HCT116 (cell line): ENCODE measurements around the gene AKAP13. TPM values are rescaled to one million over a fixed set of nuclear protein-coding genes. Genes with fewer than 3 reads are reported as not detected.

Experiments
- ATAC-seq: fragments of 200-7000 bp; cut with Tn5 transposase; 2 replicates; pipeline ENCODE4 v1.9.1; 2020; ENCODE audit warnings: mild to moderate bottlenecking, moderate library complexity
- BruUV-seq: library from RNA; stranded (reverse); fragments of 400-500 nt; replicated peaks from 2 replicates; lab custom pipeline; 2021; lab: Mats Ljungman, UMichigan
- CTCF ChIA-PET: fragments of 300-600 bp; sonication (Branson Sonifier 250); formaldehyde crosslinking; loops from one replicate; lab custom pipeline; 2021; ENCODE audit warnings: antibody characterized with exemption; lab: Charles Lee
- POLR2A ChIA-PET: fragments of 300-600, 350-600 bp; sonication (Branson Sonifier 250); formaldehyde crosslinking; loops from one replicate; lab custom pipeline; 2021; ENCODE audit warnings: antibody characterized with exemption; lab: Charles Lee
- RAD21 ChIA-PET, 2 experiments: fragments of 300-600 bp; sonication (Branson Sonifier 250); formaldehyde crosslinking; loops; one replicate each; lab custom pipeline; 2023; ENCODE audit warnings: low total read pairs in 2 of 2; ENCODE audit not compliant: uncharacterized antibody in 2 of 2, unreplicated experiment in 2 of 2, low non-redundant PET in 1 of 2; lab: Charles Lee
- DNase-seq: peaks from one replicate; pipeline ENCODE4 v3.0.0-alpha.2; 2010; ENCODE audit warnings: low read depth, low spot score
- H2AFZ ChIP-seq: fragments of 200-600 bp; shearing (Covaris generic), sonication (generic); 2 replicates; pipeline ENCODE4 v1.6.1; 2017; ENCODE audit warnings: low read depth, mixed run types, mixed read lengths, antibody characterized with exemption, low read length; ENCODE audit not compliant: poor library complexity, severe bottlenecking
- H3K27ac ChIP-seq: 2 replicates; pipeline ENCODE4 v1.5.1; 2012; ENCODE audit warnings: low read depth, low read length
- H3K27me3 ChIP-seq: fragments of 200-600 bp; sonication (generic); 2 replicates; pipeline ENCODE4 v1.6.1; 2016; ENCODE audit warnings: mixed run types, low read length, mixed read lengths; ENCODE audit not compliant: insufficient read depth
- H3K36me3 ChIP-seq, 2 experiments: fragments of 200-500 bp in 1 of 2; fragments of 200-600 bp in 1 of 2; sonication (Bioruptor generic) in 1 of 2; sonication (generic) in 1 of 2; 2 replicates each; pipeline versions ENCODE4 v1.5.1 to v1.6.1; 2014 to 2016; ENCODE audit warnings: low read length in 2 of 2, inconsistent platforms in 1 of 2, mixed read lengths in 1 of 2, mixed run types in 1 of 2; ENCODE audit not compliant: insufficient read depth in 2 of 2, control insufficient read depth in 1 of 2
- H3K4me1 ChIP-seq, 2 experiments: fragments of 200-600 bp in 1 of 2; sonication (generic) in 1 of 2; 2 replicates each; pipeline versions ENCODE4 v1.5.1 to v1.6.1; 2012 to 2017; ENCODE audit warnings: low read length in 2 of 2, inconsistent platforms in 1 of 2, mild to moderate bottlenecking in 1 of 2, mixed read lengths in 1 of 2, mixed run types in 1 of 2, moderate library complexity in 1 of 2; ENCODE audit not compliant: insufficient read depth in 2 of 2, control insufficient read depth in 1 of 2
- H3K4me2 ChIP-seq: fragments of 200-600 bp; sonication (generic); 2 replicates; pipeline ENCODE4 v1.6.1; 2017; ENCODE audit warnings: mixed run types, low read length, mixed read lengths
- H3K4me3 ChIP-seq, 2 experiments: fragments of 200-600 bp in 1 of 2; sonication (generic) in 1 of 2; replicated peaks in 1 of 2; 2 replicates each; pipeline ENCODE4 v1.5.1; 2011 to 2016; ENCODE audit warnings: low read length in 2 of 2, control low read depth in 1 of 2, low read depth in 1 of 2, mild to moderate bottlenecking in 1 of 2, mixed read lengths in 1 of 2, mixed run types in 1 of 2
- H3K79me2 ChIP-seq: fragments of 200-600 bp; sonication (generic); 2 replicates; pipeline ENCODE4 v1.6.1; 2017; ENCODE audit warnings: mild to moderate bottlenecking, mixed run types, low read length, moderate library complexity, mixed read lengths; ENCODE audit not compliant: insufficient read depth
- H3K9ac ChIP-seq: fragments of 200-600 bp; sonication (generic); 2 replicates; pipeline ENCODE4 v1.6.1; 2016; ENCODE audit warnings: low read length, mixed read lengths
- H3K9me2 ChIP-seq: fragments of 200-600 bp; sonication (generic), shearing (Covaris generic); 2 replicates; pipeline ENCODE4 v1.6.1; 2017; ENCODE audit warnings: mixed run types, mild to moderate bottlenecking, moderate library complexity; ENCODE audit not compliant: insufficient read depth
- H3K9me3 ChIP-seq, 2 experiments: fragments of 200-500 bp in 1 of 2; fragments of 200-600 bp in 1 of 2; sonication (Bioruptor generic) in 1 of 2; sonication (generic) in 1 of 2; 2 replicates each; pipeline ENCODE4 v1.6.1; 2014 to 2017; ENCODE audit warnings: low read length in 2 of 2, mixed read lengths in 2 of 2, inconsistent platforms in 1 of 2, low read depth in 1 of 2, mild to moderate bottlenecking in 1 of 2, mixed run types in 1 of 2, moderate library complexity in 1 of 2; ENCODE audit not compliant: control insufficient read depth in 1 of 2, insufficient read depth in 1 of 2
- H4K20me1 ChIP-seq: fragments of 200-600 bp; sonication (generic), shearing (Covaris generic); 2 replicates; pipeline ENCODE4 v1.6.1; 2017; ENCODE audit warnings: mixed run types, mild to moderate bottlenecking, moderate library complexity; ENCODE audit not compliant: insufficient read depth
- CBX3 ChIP-seq: IDR thresholded peaks from 2 replicates; pipeline ENCODE4 v1.6.1; 2012; ENCODE audit warnings: low read depth
- CEBPB ChIP-seq: IDR thresholded peaks from 2 replicates; pipeline ENCODE4 v1.6.1; 2012; ENCODE audit warnings: low read depth
- EZH2phosphoT487 ChIP-seq: fragments of 200-600 bp; IDR thresholded peaks from 2 replicates; pipeline ENCODE4 v1.6.1; 2018; ENCODE audit warnings: antibody characterized with exemption, borderline replicate concordance
- FOSL1 ChIP-seq: IDR thresholded peaks from 2 replicates; pipeline ENCODE4 v1.6.1; 2012; ENCODE audit warnings: low read depth
- JUND ChIP-seq: IDR thresholded peaks from 2 replicates; pipeline ENCODE4 v1.6.1; 2012
- POLR2A ChIP-seq: IDR thresholded peaks from 2 replicates; pipeline ENCODE4 v1.7.0; 2011; ENCODE audit warnings: borderline replicate concordance; ENCODE audit not compliant: insufficient read depth, insufficient read length; ENCODE audit errors: extremely low read depth
- SIN3A ChIP-seq: IDR thresholded peaks from 2 replicates; pipeline ENCODE4 v1.6.1; 2012; ENCODE audit warnings: low read depth
- SP1 ChIP-seq: IDR thresholded peaks from 2 replicates; pipeline ENCODE4 v1.6.1; 2012; ENCODE audit warnings: low read depth
- intact Hi-C: fragments of 100-400 bp; cut with micrococcal nuclease; formaldehyde crosslinking; loops from 2 replicates; pipeline ENCODE4 v1.10.0; 2022
- total RNA-seq: library from RNA; stranded (reverse); gene quantifications from one replicate; pipeline ENCODE4 v1.2.1, GENCODE V29; 2021; ENCODE audit not compliant: unreplicated experiment
- TF ChIP-seq, protein P1 (sequence below): IDR thresholded peaks from 2 replicates; pipeline ENCODE4 v1.6.1; 2012; ENCODE audit warnings: low read depth
- TF ChIP-seq, protein P2 (sequence below): IDR thresholded peaks from 2 replicates; pipeline ENCODE4 v1.6.1; 2012

Gene AKAP13
- total RNA-seq, 1 experiment from 2014 or later: 43.1 TPM

DNA sequence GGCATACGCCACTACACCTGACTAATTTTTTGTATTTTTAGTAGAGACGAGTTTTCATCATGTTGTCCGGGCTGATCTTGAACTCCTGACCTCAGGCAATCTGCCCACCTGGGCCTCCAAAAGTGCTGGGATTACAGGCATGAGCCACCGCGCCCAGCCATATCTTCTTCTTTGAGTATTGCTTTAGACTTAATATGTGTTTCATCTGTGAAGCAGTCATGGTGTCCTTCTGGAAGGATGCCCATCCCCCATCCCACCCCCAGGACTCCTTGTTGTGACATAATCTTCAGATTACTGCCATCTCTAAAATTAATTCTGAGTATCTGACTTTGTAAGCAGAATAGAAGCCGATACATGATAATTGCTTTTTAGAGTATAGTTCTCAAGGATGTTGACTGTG is 356.7 kb downstream of the AKAP13 start (continued):
- TF ChIP-seq, protein P1, sequence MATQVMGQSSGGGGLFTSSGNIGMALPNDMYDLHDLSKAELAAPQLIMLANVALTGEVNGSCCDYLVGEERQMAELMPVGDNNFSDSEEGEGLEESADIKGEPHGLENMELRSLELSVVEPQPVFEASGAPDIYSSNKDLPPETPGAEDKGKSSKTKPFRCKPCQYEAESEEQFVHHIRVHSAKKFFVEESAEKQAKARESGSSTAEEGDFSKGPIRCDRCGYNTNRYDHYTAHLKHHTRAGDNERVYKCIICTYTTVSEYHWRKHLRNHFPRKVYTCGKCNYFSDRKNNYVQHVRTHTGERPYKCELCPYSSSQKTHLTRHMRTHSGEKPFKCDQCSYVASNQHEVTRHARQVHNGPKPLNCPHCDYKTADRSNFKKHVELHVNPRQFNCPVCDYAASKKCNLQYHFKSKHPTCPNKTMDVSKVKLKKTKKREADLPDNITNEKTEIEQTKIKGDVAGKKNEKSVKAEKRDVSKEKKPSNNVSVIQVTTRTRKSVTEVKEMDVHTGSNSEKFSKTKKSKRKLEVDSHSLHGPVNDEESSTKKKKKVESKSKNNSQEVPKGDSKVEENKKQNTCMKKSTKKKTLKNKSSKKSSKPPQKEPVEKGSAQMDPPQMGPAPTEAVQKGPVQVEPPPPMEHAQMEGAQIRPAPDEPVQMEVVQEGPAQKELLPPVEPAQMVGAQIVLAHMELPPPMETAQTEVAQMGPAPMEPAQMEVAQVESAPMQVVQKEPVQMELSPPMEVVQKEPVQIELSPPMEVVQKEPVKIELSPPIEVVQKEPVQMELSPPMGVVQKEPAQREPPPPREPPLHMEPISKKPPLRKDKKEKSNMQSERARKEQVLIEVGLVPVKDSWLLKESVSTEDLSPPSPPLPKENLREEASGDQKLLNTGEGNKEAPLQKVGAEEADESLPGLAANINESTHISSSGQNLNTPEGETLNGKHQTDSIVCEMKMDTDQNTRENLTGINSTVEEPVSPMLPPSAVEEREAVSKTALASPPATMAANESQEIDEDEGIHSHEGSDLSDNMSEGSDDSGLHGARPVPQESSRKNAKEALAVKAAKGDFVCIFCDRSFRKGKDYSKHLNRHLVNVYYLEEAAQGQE: no peak
- TF ChIP-seq CBX3 (no peak), SIN3A (no peak), CEBPB (no peak), POLR2A (no peak)

GRCh38 chr15:85741021-85741421 is 360.6 kb downstream of the AKAP13 start:
- no TSS peak for BruUV-seq
- H3K4me3 ChIP-seq: no peak overlapping the region
- H3K4me1 ChIP-seq: no peaks in the 10 kb centered on the region
- no peaks in the 10 kb centered on the region for H3K27me3 ChIP-seq
- peaks cover 0 to 14% of the 10 kb centered on the region in 2 experiments; a peak in 2 of 4 replicates for H3K36me3 ChIP-seq
- no peaks in the 10 kb centered on the region for H3K79me2 ChIP-seq
- no peak overlapping the region for H2AFZ ChIP-seq
- ChIA-PET RAD21 (no interaction called here), CTCF (interaction anchor here (2.3 kb wide), 1 partner anchor 11 kb away, joined by 6 read pairs; no protein-coding TSS in a partner anchor), POLR2A (no interaction called here)
- H3K4me2 ChIP-seq: no peak overlapping the region
- TF ChIP-seq JUND (no peak), CEBPB (no peak), FOSL1 (no peak), SP1 (no peak), EZH2phosphoT487 (no peak)
- TF ChIP-seq, protein P2, sequence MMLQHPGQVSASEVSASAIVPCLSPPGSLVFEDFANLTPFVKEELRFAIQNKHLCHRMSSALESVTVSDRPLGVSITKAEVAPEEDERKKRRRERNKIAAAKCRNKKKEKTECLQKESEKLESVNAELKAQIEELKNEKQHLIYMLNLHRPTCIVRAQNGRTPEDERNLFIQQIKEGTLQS: no peak
- H3K9me2 ChIP-seq: no peaks in the 10 kb centered on the region
- DNase-seq (no peak), ATAC-seq (no peak)
- intact Hi-C loops: no loop called here
- no peaks in the 10 kb centered on the region for H3K9me3 ChIP-seq
- H3K27ac ChIP-seq: no peak overlapping the region
- H3K9ac ChIP-seq: no peak overlapping the region
- H4K20me1 ChIP-seq: no peaks in the 10 kb centered on the region
